ENCODE measurements around the gene RAB19. TPM values are rescaled to one million over a fixed set of nuclear protein-coding genes. Genes with fewer than 3 reads are reported as not detected.

Gene RAB19
- total and polyA plus RNA-seq, 10 of the 15 experiments (the other 5 are each of a cell fraction or from before 2014, with no cell fraction given) = 0.14 to 1.0 (median 0.23) TPM; not detected in 5

- Histone ChIP-seq H3K27me3 (replicated peaks in 1 of 2; ENCODE audit: control insufficient read depth in 2 of 2, insufficient read depth in 2 of 2, low read length in 1 of 2) (no peaks in the 10 kb centered on the region), H3K4me1 (ENCODE audit: control insufficient read depth, insufficient read depth, low read length) (no peaks in the 10 kb centered on the region; the same call in 1 of the 2 replicates), H2AFZ (ENCODE audit: control insufficient read depth, low read depth, low read length) (no peak overlapping the region), H4K20me1 (ENCODE audit: control insufficient read depth, insufficient read depth) (no peaks in the 10 kb centered on the region), H3K27ac (ENCODE audit: control insufficient read depth, insufficient read depth) (no peak overlapping the region), H3K4me3 (no peak overlapping the region), H3K79me2 (ENCODE audit: control insufficient read depth, insufficient read depth, low read length) (no peaks in the 10 kb centered on the region), H3K9ac (ENCODE audit: control insufficient read depth, insufficient read depth, low read length) (no peak overlapping the region), H3K9me3 (replicated peaks; ENCODE audit: control insufficient read depth, insufficient read depth, low read length) (no peaks in the 10 kb centered on the region), H3K36me3 (ENCODE audit: control insufficient read depth in 2 of 2, insufficient read depth in 2 of 2, low read length in 1 of 2) (no peaks in the 10 kb centered on the region; a peak in 1 of 4 replicates), H3K4me2 (ENCODE audit: control insufficient read depth, insufficient read depth) (no peak overlapping the region)
- WGBS (ENCODE audit: insufficient coverage, insufficient replicate concordance, low lambda C conversion rate, missing lambda C conversion rate) = 59% methylated on average over 3 of the region's 3 CpGs
- no TSS peak for BruUV-seq (replicated peaks)
- no peak for FAIRE-seq
- TF ChIP-seq RELA (IDR thresholded peaks at IDR 0.05; ENCODE audit: borderline replicate concordance, partially characterized antibody) (no peak), POLR2AphosphoS2 (IDR thresholded peaks at IDR 0.05; ENCODE audit: low read depth, low read length) (no peak), SREBF2 (IDR thresholded peaks at IDR 0.05; ENCODE audit: low read length) (no peak), NFYB (IDR thresholded peaks at IDR 0.05; ENCODE audit: insufficient read depth, low read depth, low read length) (no peak), ELK1 (IDR thresholded peaks at IDR 0.05; ENCODE audit: low read depth, low read length) (no peak), MTA2 (IDR thresholded peaks at IDR 0.05; ENCODE audit: low read depth) (no peak), CEBPZ (IDR thresholded peaks at IDR 0.05; ENCODE audit: low read depth, low read length) (no peak)
- TF ChIP-seq, protein P1, sequence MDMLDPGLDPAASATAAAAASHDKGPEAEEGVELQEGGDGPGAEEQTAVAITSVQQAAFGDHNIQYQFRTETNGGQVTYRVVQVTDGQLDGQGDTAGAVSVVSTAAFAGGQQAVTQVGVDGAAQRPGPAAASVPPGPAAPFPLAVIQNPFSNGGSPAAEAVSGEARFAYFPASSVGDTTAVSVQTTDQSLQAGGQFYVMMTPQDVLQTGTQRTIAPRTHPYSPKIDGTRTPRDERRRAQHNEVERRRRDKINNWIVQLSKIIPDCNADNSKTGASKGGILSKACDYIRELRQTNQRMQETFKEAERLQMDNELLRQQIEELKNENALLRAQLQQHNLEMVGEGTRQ (IDR thresholded peaks at IDR 0.05; ENCODE audit: borderline replicate concordance, low read depth, low read length) = no peak
- TF ChIP-seq, protein P2, sequence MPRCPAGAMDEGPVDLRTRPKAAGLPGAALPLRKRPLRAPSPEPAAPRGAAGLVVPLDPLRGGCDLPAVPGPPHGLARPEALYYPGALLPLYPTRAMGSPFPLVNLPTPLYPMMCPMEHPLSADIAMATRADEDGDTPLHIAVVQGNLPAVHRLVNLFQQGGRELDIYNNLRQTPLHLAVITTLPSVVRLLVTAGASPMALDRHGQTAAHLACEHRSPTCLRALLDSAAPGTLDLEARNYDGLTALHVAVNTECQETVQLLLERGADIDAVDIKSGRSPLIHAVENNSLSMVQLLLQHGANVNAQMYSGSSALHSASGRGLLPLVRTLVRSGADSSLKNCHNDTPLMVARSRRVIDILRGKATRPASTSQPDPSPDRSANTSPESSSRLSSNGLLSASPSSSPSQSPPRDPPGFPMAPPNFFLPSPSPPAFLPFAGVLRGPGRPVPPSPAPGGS (IDR thresholded peaks at IDR 0.05; ENCODE audit: borderline replicate concordance, insufficient read depth, low read depth, low read length, poor library complexity, severe bottlenecking) = no peak
- in situ Hi-C loops (cut with MboI) (no loop called here), intact Hi-C loops (cut with micrococcal nuclease; ENCODE audit: unreplicated experiment) (no loop called here)
- ChIA-PET CTCF (no interaction called here), SMC1A (ENCODE audit: uncharacterized antibody, unreplicated experiment) (interaction anchor here (0.7 kb wide), 1 partner anchor 81 kb away, joined by 3 read pairs; no protein-coding TSS in a partner anchor), RAD21 (ENCODE audit: unreplicated experiment) (no interaction called here), POLR2A (no interaction called here)
- ATAC-seq = no peak
- DNase-seq (ENCODE audit: low read depth, low spot score) = no peak
These were observed 39.0 kb upstream of the RAB19 start for GRCh38 chr7:140364819-140365218.
